ENCODE results near the gene DLX1.

DLX1 gene

GRCh38 chr2:172084645-172085459 is 455 bp upstream of the DLX1 start:
- Histone ChIP-seq H3K27ac (peak overlapping the region in 6 of 21 experiments; percentile 13 to 68 (median 58)), H3K4me3 (peak overlapping the region; percentile 29 to 49 (median 44))

GRCh38 chr2:172086241-172087206 is 1.2 kb downstream of the DLX1 start:
- peak overlapping the region; percentile 1 to 49 (median 44) for H3K4me3 ChIP-seq
- peak overlapping the region in 3 of 21 experiments; percentile 15 to 73 (median 58) for H3K27ac ChIP-seq

- H3K27ac ChIP-seq: peak overlapping the region in 2 of 21 experiments; percentile 34 to 73
- H3K4me3 ChIP-seq: peak overlapping the region in 4 of 7 experiments; percentile 1 to 48 (median 44)
These were observed 2.0 kb downstream of the DLX1 start for GRCh38 chr2:172087207-172087779.

- Histone ChIP-seq H3K4me3 (peak overlapping the region in 1 of 7 experiments; percentile 44), H3K27ac (peak overlapping the region in 2 of 21 experiments; percentile 5 to 73)
These were observed 2.5 kb downstream of the DLX1 start for GRCh38 chr2:172087780-172088244.

GRCh38 chr2:172088245-172089004 is 3.1 kb downstream of the DLX1 start:
- Histone ChIP-seq H3K4me3 (peak overlapping the region in 1 of 7 experiments; percentile 44), H3K27ac (peak overlapping the region in 2 of 21 experiments; percentile 5 to 73)

- no peak overlapping the region for H3K27ac ChIP-seq
- H3K4me3 ChIP-seq: no peak overlapping the region
These were observed 3.7 kb downstream of the DLX1 start for GRCh38 chr2:172089005-172089504.

GRCh38 chr2:172089633-172090032 is 4.3 kb downstream of the DLX1 start:
- H3K4me3 ChIP-seq: no peak overlapping the region
- H3K27ac ChIP-seq: no peak overlapping the region

GRCh38 chr2:172090044-172090961 is 5.0 kb downstream of the DLX1 start:
- no peak overlapping the region for H3K27ac ChIP-seq

GRCh38 chr2:172091000-172091641 is 5.8 kb downstream of the DLX1 start:
- Histone ChIP-seq H3K4me3 (no peak overlapping the region), H3K27ac (no peak overlapping the region)

More at GRCh38 chr2:172090044-172090961, 5.0 kb downstream of the DLX1 start:
- H3K4me3 ChIP-seq: no peak overlapping the region

- Histone ChIP-seq H3K4me3 (no peak overlapping the region), H3K27ac (no peak overlapping the region)
These were observed 6.7 kb downstream of the DLX1 start for GRCh38 chr2:172091761-172092566.

- Histone ChIP-seq H3K27ac (no peak overlapping the region), H3K4me3 (no peak overlapping the region)
These were observed 7.6 kb downstream of the DLX1 start for GRCh38 chr2:172092716-172093415.

GRCh38 chr2:172093416-172094293 is 8.3 kb downstream of the DLX1 start:
- Histone ChIP-seq H3K27ac (peak overlapping the region in 2 of 21 experiments; percentile 84 to 86), H3K4me3 (peak overlapping the region in 2 of 7 experiments; percentile 46 to 47)

GRCh38 chr2:172094294-172095145 is 9.2 kb downstream of the DLX1 start:
- Histone ChIP-seq H3K4me3 (peak overlapping the region; percentile 31 to 49 (median 44)), H3K27ac (peak overlapping the region in 9 of 21 experiments; percentile 40 to 86 (median 70))
